NB4 (cell line): ENCODE data around the gene TNFSF15.

Experiments
- CTCF ChIP-seq: IDR thresholded peaks from one replicate; pipeline ENCODE4 v1.5.1; 2012; ENCODE audit warnings: low read depth, low read length
- MYC ChIP-seq: IDR thresholded peaks from 2 replicates; pipeline ENCODE4 v1.6.1; 2011; ENCODE audit warnings: low read depth, low read length
- POLR2A ChIP-seq: IDR thresholded peaks from 2 replicates; pipeline ENCODE4 v1.6.1; 2011; ENCODE audit warnings: mild to moderate bottlenecking; ENCODE audit not compliant: insufficient read length; ENCODE audit errors: extremely low read depth

GRCh38 chr9:114769624-114770023 lies 36.2 kb downstream of the TNFSF15 start:
- TF ChIP-seq POLR2A: no peak
- TF ChIP-seq CTCF: no peak
- TF ChIP-seq MYC: no peak
